Endothelial cell of hepatic sinusoid (primary cell): ENCODE results near the gene ZNF496.
"Not testable (repeated sequence)": the region's sequence is repeated elsewhere in the genome, so short reads cannot be mapped to it uniquely, and the experiment has no call there.

ENCODE experiments used
- in situ Hi-C: cut with HindIII; loops from 2 replicates; pipeline ENCODE4 v1.10.0; 2017; ENCODE audit warnings: low sequenced_read_pairs

Gene ZNF496

DNA sequence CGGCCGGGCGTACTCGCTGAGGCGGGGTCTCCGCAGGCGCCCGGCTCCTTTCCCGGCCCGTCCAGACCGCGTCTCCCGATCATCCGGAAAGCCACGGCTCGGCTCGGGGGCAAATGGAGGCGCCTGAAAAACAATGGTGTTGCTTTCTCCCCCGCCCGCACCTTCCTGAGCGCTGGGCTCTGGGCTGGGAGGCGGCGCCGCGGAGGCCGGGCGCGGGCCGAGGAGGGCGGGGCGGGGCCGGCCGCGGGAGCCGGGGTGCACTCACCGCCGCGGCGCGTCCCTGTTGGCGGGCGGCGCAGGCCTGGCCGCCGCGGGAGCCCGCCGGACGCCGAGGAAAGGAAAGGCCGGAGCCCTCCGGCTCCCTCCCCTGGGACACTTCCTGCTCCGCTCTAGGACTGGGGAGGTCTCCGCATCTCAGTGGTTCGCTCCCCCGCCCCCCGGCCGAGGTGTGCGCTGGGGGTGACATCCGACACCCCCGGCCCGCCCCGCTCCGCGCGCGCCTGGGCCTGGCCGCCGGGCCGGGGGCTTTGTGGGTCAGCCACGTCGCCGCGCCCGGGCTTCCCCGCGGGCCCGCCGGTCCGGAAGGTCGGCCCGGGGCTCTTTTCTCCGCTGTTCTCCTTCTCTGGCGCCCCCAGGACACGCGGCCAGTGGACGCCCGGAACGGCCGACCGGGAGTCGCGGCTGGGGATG is at the start of gene ZNF496:
ZNF496 (minus strand) TSS at position 343 of the 690 bp plus-strand sequence. CDS start 2,289 bp downstream, outside the sequence.
- in situ Hi-C loops: no loop called here

DNA sequence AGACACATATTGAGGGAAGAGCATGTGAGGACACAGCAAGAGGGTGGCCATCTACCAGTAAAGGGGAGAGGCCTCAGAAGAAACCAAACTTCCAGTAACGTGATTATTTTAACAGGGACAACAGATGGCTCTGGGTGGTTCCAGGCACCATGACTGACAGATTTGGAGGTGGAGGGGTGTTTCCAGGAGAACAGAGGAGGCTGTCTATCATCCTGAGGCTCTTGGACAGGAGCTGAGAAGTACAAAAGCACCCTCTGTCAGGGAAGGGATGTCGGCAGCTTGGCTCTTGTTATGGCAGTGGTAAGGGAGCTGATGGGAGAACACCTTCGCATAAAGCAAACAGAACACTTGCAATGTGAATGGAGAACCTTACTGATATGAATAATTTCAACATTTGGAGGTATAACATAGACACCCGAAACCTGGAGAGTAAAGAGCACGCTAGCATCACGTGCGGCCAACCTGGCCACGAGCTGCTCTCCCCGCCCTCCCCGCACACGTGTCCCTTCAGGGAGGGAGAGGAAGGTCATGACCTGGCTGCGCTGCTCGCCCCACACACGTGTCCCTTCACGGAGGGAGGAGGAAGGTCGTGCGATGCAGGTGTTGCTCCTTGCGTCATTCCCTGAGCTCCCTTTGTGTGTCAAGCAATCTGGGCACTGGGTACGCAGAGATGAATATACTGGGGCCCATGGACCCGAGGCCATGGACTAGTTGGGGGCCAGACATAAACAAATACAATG is 46.8 kb upstream of the ZNF496 start:
- in situ Hi-C loops: no loop called here

DNA sequence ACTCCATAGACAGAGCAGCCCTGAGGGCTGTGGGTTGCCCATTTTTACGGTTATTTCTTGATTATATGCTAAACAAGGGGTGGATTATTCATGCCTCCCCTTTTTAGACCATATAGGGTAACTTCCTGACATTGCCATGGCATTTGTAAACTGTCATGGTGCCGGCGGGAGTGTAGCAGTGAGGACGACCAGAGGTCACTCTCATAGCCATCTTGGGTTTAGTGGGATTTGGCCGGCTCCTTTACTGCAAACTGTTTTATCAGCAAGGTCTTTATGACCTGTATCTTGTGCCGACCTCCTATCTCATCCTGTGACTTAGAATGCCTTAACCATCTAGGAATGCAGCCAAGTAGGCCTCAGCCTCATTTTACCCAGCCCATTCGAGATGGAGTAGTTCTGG is 46.0 kb upstream of the ZNF496 start:
- in situ Hi-C loops: not testable (repeated sequence)

DNA sequence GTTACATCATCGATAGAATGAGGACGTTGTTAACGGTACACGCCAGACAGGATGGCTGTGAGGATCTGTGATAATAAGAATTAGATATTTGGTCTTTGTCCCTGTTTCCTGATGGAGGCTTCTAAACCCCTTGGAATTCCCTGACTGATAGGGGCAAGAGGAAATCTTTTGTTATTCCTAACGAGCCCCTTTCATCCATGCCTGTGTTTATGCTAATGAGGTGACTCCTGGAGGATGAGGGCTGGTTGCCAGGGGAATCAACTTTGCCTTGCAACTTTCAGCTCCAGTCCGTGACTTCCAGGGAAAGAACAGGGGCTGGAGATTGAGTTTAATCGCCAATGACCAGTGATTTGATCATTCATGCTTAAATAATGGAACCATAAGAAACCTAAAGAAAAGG is 45.0 kb upstream of the ZNF496 start:
- in situ Hi-C loops: no loop called here

DNA sequence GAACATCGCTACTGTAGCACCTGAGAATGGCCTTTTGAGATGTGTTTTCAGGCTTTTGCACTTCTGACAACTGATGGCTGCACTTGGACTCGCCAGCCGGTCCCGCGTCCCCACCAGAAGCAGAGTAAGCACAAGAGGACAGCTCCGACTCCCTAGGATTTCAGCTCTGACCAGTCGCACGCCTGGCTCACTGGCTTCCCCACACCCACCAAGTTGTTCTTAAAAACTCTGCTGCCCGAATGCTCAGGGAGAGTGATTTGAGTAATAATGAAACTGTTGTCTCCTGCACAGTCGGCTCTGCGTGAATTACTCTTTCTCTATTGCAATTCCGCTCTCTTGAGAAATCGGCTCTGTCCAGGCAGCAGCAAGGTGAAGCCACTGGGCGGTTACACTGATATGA is 44.1 kb upstream of the ZNF496 start:
- in situ Hi-C loops: no loop called here

DNA sequence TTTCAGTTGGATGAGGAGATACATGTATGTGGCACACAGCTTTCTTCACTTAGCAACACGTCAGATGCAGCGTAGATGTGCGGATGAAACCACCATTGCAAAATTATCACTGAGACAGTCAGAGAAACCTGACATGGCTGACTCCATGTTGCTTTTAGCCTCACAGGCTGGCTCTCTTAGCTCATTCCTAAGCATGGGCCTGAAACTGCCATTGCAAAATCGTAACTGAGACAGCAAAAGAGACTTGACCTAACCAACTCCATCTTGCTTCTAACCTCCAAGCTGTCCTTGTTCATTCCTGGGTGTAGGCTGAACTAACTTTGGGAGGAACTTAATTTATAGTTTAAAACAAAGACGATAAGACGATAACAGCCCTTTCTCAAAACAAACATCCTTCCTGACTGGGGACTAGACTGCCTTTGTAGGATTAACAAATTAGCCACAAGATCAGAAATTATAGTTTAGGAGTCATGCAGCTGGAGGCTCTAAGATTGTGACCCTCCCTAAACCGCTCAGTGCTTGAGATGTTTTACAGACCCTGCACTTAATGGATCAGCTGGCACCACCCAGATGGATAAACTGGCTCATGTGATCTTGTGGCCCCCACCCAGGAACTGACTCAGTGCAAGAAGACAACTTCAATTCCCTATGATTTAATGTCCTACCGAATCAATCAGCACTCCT is 43.1 kb upstream of the ZNF496 start:
- in situ Hi-C loops: not testable (repeated sequence)

DNA sequence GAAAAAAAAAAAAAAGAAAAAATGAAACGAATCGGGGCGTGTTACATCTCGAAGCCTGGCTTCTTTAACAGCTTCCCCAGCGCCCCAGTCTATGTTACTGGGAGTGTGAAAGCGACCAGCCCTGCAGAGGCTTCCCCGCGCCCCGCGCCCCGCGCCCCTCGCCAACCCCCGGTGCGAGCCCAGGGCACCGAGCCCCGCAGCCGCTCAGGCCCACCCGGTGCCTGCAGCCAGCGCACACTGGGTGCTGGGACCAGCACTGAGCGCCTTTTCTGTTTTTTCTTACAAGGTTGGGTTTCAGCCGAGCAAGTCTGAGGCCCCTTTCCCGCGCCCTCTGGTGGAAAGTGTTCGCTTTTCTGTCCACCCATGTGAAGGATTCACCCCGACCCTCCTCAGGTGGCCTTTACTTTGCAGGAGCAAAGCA is 42.1 kb upstream of the ZNF496 start:
- in situ Hi-C loops: no loop called here

DNA sequence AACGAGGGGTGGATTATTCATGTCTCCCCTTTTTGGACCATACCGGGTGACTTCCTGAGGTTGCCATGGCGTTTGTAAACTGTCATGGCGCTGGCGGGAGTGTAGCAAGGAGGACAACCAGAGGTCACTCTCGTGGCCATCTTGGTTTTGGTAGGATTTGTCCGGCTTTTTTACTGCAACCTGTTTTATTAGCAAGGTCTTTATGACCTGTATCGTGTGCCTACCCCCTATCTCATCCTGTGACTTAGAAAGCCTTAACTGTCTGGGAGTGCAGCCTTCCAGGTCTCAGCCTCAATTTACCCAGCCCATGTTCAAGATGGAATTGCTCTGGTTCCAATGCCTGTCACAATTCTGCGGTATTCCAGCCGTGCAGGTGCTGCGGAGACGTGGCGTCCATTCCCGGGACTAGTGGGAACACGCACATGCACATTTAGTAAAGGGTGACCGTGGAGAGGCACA is 40.2 kb upstream of the ZNF496 start:
- in situ Hi-C loops: no loop called here

DNA sequence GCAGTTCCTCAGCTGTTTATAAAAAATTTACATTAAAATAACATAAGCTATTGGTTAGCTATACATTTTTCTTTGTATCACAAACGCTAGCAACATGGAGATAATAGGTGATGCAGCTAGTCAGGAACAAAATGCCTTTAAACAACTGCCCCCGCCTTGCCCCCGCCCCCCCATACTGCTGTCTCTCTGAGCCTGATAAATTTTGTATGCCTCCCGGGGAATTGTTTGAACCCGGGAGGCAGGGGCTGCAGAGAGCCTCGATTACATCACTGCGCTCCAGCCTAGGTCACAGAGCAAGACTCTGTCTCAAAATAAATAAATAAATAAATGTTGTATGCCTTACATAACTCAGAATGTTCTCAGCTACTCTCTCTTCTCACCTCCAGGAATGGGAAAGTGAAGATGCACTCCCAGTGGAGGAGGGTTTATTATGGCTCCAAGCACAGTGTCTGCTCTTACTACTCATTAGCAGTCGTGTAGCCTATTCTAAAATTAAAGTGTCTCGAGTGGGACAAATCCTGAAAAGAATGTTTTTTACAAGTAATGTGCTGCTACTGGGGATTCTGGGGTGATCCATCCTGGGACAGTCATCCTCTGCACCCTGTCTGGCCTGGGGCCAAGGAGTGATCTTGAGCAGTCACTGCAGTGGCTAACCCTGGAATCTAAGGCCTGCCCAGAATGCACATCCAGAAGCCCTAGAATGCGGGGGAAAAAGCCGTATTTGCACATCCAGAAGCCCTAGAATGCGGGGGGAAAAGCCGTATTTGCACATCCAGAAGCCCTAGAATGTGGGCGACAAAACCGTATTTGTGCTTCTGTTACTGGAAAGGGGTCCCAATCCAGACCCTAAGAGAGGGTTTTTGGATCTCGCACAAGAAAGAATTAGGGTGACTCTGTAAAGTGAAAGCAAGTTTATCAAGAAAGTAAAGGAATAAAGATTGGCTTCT is 39.4 kb upstream of the ZNF496 start:
- in situ Hi-C loops: no loop called here

DNA sequence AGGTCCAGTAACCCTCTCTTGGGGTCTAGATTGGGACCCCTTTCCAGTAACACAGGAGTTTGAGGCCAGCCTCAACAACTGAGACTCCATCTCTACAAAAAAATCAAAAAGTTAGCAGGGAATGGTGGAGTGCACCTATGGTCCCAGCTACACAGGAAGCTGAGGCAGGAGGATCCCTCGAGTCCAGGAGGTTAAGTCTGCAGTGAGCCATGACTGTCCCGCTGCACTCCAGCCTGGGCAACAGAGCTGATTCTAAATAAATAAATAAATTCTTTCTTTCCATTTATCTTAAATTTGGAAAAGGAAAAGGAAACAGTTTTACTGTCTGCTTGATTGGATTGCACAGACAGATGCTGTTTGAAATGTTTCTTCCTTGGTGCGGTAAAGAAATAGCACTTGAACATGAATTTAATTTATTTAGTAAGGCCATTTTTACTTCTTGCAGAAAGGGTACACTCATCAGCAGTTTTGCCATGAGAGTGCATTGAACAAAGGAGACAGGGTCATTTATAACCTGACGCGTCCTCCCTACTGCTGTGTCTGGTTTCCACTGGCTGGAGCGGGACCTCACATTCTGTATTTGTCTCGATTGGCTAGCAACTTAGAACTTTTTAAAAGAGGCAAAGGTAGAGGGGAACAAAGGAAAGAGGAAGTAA is 37.0 kb upstream of the ZNF496 start:
- in situ Hi-C loops: no loop called here

DNA sequence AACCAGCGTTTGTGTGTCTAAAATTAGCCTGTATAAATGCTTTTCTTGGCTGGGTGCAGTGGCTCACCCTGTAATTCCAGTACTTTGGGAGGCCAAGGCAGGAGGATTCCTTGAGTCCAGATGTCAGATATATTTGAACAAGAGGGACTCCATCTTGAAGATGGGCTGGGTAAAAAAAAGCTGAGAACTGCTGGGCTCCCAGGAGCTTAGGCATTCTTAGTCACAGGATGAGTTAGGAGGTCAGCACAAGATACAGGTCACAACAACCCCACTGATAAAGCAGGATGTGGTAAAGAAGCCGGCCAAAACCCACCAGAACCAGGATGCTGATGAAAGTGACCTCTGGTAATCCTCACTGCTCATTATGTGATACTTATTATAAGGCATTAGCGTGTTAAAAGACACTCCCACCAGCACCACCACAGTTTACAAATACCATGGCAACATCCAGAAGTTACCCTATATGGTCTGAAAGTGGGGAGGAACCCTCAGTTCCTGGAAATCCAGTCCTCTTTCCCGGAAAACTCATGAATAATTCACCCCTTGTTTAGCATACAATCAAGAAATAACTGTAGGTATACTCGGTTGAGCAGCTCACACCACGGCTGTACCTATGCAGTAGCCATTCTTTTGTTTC is 36.2 kb upstream of the ZNF496 start:
- in situ Hi-C loops: no loop called here

DNA sequence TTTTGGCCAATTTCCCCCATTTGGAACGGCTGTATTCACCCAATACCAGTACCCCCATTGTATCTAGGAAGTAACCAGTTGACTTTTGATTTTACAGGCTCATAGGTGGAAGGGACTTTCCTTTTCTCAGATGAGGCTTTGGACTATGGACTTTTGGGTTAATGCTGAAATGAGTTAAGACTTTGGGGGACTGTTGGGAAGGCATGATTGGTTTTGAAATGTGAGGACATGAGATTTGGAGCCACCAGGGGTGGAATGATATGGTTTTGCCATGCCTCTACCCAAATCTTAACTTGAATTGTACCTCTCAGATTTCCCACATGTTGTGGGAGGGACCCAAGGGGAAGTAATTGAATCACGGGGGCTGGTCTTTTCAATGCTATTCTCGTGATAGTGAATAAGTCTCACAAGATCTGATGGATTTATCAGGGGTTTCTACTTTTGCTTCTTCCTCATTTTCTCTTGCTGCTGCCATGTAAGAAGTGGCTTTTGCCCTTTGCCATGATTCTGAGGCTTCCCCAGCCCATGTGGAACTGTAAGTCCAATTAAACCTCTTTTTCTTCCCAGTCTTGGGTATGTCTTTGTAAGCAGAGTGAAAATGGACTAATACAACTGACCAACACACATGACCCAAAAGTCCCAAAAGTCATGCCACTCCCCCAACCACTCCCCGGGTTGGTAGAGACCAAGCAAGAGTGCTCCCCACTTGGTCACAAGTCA is 35.4 kb upstream of the ZNF496 start:
- in situ Hi-C loops: no loop called here

DNA sequence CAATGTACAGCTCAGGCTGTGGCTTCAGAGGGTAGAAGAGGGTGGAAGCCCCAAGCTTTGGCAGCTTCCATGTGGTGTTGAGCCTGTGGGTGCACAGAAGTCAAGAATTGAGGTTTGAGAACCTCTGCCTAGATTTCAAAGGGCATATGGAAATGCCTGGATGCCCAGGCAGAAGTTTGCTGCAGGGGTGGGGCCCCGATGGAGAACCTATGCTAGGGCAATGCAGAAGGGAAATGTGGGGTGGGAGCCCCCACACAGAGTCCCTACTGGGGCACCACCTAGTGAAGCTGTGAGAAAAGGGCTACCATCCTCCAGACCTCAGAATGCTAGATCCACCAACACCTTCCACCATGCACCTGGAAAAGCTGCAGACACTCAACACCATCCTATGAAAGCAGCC is 34.7 kb upstream of the ZNF496 start:
- in situ Hi-C loops: not testable (repeated sequence)

DNA sequence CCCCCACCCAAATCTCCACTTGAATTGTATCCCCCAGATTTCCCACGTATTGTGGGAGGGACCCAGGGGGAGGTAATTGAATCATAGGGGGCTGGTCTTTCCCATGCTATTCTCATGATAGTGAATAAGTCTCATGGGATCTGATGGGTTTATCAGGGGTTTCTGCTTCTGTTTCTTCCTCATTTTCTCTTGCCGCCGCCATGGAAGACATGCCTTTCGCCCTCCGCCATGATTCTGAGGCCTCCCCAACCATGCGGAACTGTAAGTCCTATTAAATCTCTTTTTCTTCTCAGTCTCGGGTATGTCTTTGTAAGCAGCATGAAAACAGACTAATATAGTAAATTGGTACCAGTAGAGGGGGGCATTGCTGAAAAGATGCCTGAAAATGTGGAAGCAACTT is 33.4 kb upstream of the ZNF496 start:
- in situ Hi-C loops: no loop called here

DNA sequence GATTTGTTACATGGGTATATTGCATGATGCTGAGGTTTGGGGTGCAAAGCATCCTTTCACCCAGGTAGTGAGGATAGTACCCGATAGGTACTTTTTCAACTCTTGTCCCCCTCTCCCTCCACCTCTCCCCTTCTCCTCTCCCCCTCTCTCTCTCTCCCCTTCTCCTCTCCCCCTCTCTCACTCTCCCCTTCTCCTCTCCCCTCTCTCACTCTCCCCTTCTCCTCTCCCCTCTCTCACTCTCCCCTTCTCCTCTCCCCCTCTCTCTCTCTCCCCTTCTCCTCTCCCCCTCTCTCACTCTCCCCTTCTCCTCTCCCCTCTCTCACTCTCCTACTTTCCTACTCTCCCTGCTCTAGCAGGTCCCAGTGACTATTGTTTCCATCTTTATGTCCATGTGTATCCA is 31.3 kb upstream of the ZNF496 start:
- in situ Hi-C loops: not testable (repeated sequence)

DNA sequence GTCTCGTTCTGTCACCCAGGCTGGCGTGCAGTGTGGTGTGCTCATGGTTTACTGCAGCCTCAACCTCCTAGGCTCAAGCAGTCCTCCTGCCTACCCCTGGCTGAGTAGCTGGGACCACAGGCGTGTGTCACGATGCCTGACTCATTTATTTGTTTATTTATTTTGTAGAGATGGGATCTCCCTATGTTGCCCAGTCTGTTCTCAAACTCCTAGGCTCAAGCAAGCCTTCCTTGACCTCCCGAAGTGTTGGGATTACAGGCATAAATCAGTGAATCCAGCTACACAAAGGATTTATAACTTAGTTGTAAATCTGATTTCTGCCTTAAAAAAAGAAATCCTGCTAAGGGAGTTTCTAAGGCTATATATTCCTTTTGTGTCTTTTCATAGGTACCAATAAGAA is 30.5 kb upstream of the ZNF496 start:
- in situ Hi-C loops: no loop called here

DNA sequence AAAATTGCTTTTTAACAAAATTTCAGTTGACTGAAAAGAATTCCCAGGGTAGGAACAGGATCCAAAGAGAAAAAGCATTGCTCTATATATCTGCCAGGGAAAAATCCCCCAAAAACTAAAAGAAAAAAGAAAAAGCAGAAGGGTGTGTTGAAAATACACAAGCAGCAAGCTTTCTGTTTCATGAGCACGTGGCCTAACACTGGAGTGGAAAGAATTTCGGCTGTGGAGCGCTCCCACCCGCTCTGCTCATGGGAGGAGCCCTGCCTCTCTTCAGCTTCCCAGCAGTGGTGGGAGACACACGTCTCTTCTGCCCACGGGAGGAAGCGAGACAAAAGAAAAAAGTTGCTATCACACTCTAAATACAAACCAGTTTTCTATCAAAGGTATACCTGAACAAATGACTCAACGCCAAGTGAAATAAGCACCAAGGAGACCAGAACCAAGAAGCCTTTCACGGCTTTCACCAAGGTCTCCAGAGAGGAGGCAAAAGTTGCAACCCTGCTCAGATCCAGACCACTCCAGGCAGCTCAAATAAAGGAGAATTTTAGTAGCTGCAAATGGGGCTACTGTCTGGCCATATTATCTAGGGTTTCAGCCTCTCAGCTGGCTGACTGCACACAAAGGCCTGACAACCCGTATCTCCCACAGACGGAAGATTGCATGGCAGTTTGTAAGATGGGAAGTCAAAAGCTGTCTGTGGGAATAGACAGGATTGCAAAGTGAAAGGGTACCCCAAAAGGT is 29.5 kb upstream of the ZNF496 start:
- in situ Hi-C loops: no loop called here

DNA sequence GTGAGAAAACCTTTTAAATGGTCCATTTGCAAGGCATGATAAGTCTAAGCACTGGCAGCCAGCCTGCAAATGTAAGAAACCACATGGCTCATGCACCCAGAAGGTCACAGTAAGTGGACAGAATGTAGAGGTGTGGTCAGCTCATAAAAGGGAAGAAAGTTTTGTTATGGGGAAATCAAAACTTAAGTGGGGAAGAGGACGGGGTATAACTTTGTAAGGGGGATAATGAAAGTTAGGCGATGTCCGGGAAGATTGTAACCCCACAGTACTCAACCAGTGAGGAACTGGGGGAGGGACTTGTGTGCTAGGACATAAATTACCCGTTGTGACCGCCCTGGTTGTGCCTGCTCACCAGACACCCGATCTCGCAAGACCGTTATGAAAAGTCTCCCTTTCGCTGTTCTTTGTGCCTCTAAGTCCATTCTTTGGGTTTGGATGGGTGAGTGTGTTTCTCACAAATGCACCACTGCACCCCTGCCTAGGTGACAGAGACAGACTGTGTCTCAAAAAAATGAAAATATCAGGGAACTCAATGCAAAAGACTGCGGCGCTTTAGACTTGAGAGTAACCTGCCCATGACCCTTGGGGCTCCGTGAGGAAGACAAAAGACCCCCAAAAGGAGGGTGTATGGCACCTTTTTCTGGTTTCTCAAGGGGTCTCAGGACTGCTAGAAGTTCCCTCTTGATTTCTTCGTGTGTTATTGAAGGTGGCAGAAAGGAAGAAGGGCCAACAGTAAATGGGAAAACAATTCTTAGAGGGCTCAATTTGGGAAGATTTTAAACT is 28.6 kb upstream of the ZNF496 start:
- in situ Hi-C loops: no loop called here
